ENCODE data around the gene APOC3.

DNA sequence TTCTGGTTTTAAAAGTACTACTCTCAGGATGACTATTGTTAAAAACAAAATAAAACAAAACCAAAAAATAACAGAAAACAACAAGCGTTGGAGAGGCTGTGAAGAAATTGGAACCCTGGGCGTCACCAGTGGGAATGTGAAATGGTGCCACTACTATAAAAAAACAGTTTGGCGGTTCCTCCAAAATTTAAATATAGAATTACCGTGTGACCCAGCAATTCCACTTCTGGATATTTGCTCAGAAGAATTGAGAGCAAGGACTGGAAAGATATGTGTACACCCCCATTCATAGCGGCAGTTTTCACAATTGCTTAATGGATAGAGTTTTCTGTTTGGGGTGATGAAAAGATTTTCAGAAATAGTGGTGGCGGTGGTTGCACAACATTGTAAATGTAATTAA, 15.2 kb upstream of the APOC3 start:
- no peak for TF ChIP-seq ESRRA (IDR thresholded peaks at IDR 0.05; ENCODE audit: low read length)
- no peak for TF ChIP-seq CTCF (IDR thresholded peaks at IDR 0.05 in 2 of 3, conservative IDR thresholded peaks at IDR 0.05 in 1 of 3; ENCODE audit: control insufficient read depth in 2 of 3, extremely low read depth in 1 of 3, insufficient read depth in 1 of 3, low read depth in 3 of 3, low read length in 3 of 3)
- TF ChIP-seq CHD1 (IDR thresholded peaks at IDR 0.05; ENCODE audit: low read depth, low read length) = no peak
- no peak for TF ChIP-seq EZH2 (IDR thresholded peaks at IDR 0.05; ENCODE audit: borderline replicate concordance, control insufficient read depth, low read depth, low read length)
- no peak for TF ChIP-seq SMAD1 (IDR thresholded peaks at IDR 0.05; ENCODE audit: low read depth, partially characterized antibody)
- TF ChIP-seq, protein P1, sequence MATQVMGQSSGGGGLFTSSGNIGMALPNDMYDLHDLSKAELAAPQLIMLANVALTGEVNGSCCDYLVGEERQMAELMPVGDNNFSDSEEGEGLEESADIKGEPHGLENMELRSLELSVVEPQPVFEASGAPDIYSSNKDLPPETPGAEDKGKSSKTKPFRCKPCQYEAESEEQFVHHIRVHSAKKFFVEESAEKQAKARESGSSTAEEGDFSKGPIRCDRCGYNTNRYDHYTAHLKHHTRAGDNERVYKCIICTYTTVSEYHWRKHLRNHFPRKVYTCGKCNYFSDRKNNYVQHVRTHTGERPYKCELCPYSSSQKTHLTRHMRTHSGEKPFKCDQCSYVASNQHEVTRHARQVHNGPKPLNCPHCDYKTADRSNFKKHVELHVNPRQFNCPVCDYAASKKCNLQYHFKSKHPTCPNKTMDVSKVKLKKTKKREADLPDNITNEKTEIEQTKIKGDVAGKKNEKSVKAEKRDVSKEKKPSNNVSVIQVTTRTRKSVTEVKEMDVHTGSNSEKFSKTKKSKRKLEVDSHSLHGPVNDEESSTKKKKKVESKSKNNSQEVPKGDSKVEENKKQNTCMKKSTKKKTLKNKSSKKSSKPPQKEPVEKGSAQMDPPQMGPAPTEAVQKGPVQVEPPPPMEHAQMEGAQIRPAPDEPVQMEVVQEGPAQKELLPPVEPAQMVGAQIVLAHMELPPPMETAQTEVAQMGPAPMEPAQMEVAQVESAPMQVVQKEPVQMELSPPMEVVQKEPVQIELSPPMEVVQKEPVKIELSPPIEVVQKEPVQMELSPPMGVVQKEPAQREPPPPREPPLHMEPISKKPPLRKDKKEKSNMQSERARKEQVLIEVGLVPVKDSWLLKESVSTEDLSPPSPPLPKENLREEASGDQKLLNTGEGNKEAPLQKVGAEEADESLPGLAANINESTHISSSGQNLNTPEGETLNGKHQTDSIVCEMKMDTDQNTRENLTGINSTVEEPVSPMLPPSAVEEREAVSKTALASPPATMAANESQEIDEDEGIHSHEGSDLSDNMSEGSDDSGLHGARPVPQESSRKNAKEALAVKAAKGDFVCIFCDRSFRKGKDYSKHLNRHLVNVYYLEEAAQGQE (IDR thresholded peaks at IDR 0.05; ENCODE audit: low read depth, low read length) = no peak
- no peak for TF ChIP-seq POLR2AphosphoS2 (IDR thresholded peaks at IDR 0.05; ENCODE audit: low read depth, low read length)
- no peak for TF ChIP-seq POLR2AphosphoS5 (IDR thresholded peaks at IDR 0.05; ENCODE audit: low read length)
